ENCODE data around the gene NPAS4.

DNA sequence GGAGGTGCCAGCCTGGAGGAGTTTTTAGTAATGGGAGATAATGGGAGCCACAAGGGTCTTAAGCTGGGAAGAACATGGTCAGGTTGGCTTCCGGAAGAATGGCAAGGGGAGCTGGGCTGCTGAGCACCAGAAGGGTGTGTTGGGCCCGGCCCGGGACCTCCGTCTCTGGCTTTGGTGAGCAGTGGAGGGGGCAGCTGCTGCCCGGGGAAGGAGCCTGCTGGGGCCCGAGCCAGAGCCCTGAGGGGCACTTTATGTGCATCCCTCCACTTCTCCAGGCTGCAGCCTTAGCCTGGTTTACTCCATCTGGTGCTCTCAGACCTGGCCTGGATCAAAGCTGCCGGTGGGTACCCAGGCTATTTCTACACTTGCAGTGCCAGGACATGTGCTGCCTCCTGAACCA is 8.7 kb upstream of the NPAS4 start:
- TF ChIP-seq CTCF (IDR thresholded peaks at IDR 0.05) = no peak
- TF ChIP-seq MAX (IDR thresholded peaks at IDR 0.05; ENCODE audit: low read depth) = no peak
- no peak for TF ChIP-seq MXI1 (IDR thresholded peaks at IDR 0.05; ENCODE audit: low read depth, low read length)
- no peak for TF ChIP-seq ELF1 (IDR thresholded peaks at IDR 0.05)
- no peak for TF ChIP-seq EZH2phosphoT487 (IDR thresholded peaks at IDR 0.05; ENCODE audit: borderline replicate concordance, low read depth)
- no peak for TF ChIP-seq EP300 (IDR thresholded peaks at IDR 0.05; ENCODE audit: borderline replicate concordance in 1 of 2, low read depth in 1 of 2, low read length in 1 of 2)
- TF ChIP-seq SMC3 (IDR thresholded peaks at IDR 0.05; ENCODE audit: low read depth, low read length) = no peak
- TF ChIP-seq USF1 (IDR thresholded peaks at IDR 0.05; ENCODE audit: borderline replicate concordance, low read depth) = no peak
- TF ChIP-seq REST (IDR thresholded peaks at IDR 0.05; ENCODE audit: low read depth, low read length) = no peak
- TF ChIP-seq YY1 (IDR thresholded peaks at IDR 0.05; ENCODE audit: low read depth) = no peak

All from SK-N-SH (cell line).